SK-N-DZ (cell line): ENCODE measurements around the gene MAPK6.
"Not testable (repeated sequence)": the region's sequence is repeated elsewhere in the genome, so short reads cannot be mapped to it uniquely, and the experiment has no call there.

Source experiments
- DNase-seq: peaks from one replicate; pipeline ENCODE4 v3.0.0-alpha.2; 2015; ENCODE audit warnings: low spot score

MAPK6 gene

DNA sequence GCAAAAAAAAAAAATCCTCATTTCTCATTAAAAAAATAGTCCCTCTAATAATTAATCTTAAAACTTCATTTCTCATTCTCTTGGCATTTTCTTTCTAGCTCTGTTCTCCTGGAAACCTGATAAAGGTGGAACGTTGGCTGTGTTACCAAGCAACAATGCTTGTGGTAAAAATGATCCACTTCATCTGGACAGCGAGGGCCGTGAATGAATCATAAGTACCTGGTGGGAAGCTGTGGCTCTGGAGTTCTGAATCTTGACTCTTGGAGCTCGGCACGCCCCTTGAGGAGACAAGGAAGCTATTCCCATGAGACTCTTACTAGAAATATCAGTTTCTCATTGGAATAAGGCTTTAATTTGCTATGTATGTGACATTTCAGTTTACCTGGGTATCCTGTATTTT is 61.0 kb downstream of the MAPK6 start:
- DNase-seq = no peak

GRCh38 chr15:52080706-52081392 is 61.8 kb downstream of the MAPK6 start:
- no peak for DNase-seq

GRCh38 chr15:52082197-52083036 is 63.4 kb downstream of the MAPK6 start:
- DNase-seq = no peak

DNA sequence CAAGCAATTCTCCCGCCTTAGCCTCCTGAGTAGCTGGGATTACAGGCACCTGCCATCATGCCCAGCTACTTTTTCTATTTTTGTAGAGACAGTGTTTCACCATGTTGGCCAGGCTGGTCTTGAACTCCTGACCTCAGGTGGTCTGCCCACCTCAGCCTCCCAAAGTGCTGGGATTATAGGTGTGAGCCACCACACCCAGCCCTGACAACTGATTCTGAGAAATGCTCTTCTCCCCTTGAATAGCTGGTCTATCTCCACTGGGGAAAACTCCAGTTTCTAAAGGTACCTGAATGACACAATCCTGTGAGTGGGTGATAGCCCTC is 64.0 kb downstream of the MAPK6 start:
- not testable (repeated sequence) for DNase-seq

DNA sequence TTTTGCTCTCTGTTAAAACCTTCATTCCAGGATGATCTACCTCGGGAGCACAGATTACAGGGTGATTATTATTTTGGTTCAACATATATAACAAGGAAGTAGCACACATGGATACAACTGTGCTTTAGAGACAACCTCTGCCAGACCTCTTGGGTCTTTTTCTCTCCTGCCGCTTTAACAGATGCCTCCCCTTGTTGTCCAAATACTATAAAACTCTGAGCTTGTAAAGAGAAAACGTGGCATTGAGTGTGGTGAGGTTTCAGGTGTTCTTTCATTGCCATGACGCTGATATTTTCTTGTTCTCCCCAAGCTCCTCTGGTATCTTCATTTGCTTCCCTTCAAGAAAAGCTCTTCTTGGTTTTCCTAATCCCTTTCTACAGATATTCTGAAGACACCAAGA is 64.6 kb downstream of the MAPK6 start:
- DNase-seq = no peak

- no peak for DNase-seq
These were observed 66.3 kb downstream of the MAPK6 start for GRCh38 chr15:52085299-52085698.

DNA sequence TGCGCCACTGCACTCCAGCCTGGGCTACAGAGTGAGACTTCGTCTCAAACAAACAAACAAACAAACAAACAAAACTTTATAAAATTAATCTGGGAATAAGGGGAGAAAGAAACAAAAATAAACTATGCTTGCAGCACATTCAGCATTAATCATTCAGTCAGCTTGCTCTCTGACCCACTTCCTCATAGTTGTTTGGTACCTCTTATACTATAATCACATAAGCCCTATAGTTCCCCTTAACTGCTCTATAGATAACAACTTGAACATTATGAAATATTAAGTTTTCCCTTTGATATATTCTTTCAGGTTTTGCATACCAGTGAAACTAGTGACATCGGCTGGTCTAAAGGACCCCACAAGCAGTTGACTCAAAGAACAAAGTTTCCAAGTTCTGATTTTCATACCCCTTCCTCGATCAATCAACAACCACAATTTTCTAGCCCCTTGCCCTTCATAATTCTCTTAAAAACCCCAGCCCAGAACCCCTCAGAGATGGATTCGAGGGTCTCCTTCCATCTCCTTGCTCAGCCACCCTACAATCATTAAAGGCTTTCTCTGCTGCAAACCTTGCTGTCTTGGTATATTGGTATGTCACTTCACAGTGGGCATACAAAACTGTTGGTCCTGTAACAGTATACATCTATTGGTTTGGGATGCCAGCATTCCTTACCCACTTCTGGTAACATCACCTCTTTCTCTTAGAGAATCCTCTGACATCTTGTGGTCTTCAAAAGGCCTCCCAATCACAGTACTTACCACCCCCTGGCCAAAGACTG is 67.2 kb downstream of the MAPK6 start:
- no peak for DNase-seq

GRCh38 chr15:52090193-52090592 is 71.2 kb downstream of the MAPK6 start:
- no peak for DNase-seq

GRCh38 chr15:52093167-52093538 is 74.1 kb downstream of the MAPK6 start:
- DNase-seq = no peak

GRCh38 chr15:52093539-52094510 is 74.8 kb downstream of the MAPK6 start:
- DNase-seq = no peak

- no peak for DNase-seq
These were observed 76.0 kb downstream of the MAPK6 start for GRCh38 chr15:52094811-52095584.

- no peak for DNase-seq
These were observed 76.7 kb downstream of the MAPK6 start for GRCh38 chr15:52095597-52096262.

DNA sequence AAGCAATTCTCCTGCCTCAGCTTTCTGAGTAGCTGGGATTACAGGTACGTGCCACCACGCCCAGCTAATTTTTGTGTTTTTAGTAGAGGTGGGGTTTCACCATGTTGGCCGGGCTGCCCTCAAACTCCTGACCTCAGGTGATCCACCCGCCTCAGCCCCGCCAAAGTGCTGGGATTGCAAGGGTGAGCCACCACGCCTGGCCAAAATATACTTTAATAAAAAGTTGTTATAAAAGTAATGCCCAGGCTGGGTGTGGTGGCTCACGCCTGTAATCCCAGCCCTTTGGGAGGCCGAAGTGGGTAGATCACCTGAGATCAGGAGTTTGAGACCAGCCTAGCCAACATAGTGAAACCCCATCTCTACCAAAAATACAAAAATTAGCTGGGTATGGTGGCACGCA is 77.5 kb downstream of the MAPK6 start:
- DNase-seq = not testable (repeated sequence)

DNA sequence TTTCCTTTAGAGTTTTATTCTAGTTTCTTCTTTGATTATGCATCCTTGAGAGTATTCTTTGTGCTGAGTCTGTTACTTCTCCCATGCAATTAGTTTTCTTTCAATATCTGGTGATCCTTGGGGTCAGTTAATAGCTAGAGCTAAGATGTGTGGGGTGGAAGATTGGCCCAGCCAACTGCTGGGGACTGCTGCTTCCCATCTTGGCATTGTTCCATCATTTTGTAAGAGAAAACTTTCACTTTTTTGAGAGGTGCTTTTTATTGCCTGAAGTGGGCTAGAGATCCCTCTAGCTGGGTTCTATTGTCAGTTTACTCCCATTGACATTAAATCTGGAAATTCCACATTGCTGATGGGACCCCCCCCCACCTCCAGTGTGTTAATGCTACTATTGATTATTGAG is 78.2 kb downstream of the MAPK6 start:
- no peak for DNase-seq

DNA sequence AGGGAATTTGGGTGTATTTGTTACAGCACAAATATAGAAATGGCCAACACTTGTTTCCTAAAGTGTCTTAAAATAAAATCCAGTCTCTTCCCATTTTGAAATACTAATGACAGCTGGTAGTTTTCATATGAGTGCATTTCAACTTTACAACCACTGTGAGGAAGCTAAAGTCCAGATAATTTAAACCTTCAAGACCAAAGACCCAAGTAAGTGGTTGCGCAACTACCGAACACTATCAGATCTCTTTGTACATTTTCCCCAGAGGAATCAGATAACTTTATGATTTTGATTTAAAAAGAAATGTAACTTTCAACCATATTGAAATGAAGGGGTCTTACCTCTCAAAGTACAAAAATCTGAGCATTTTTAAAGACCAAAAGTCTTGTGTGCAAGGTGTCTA is 79.3 kb downstream of the MAPK6 start:
- DNase-seq = no peak

DNA sequence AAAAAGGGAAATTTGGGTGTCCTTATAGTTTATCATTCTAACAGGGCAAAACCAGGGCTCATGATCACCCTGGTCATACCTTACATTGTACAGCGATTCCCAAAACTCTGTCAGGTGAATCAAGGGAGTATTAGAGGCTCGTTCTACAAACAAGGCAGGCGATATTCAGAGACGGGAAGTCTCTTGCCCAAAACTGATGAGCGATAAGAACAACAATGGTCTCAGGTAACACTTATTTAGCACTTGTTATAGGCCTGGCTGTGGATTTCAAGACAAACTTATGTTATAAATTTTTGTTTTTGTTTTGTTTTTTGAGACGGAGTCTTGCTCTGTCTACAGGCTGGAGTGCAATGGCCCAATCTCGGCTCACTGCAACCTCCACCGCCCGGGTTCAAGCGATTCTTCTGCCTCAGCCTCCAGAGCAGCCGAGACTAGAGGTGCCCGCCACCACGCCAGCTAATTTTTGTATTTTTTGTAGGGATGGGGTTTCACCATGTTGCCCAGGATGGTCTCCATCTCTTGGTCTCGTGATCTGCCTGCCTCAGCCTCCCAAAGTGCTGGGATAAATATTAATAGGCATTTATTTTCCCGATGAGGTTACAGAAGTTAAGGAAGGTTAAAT is 80.7 kb downstream of the MAPK6 start:
- no peak for DNase-seq

DNA sequence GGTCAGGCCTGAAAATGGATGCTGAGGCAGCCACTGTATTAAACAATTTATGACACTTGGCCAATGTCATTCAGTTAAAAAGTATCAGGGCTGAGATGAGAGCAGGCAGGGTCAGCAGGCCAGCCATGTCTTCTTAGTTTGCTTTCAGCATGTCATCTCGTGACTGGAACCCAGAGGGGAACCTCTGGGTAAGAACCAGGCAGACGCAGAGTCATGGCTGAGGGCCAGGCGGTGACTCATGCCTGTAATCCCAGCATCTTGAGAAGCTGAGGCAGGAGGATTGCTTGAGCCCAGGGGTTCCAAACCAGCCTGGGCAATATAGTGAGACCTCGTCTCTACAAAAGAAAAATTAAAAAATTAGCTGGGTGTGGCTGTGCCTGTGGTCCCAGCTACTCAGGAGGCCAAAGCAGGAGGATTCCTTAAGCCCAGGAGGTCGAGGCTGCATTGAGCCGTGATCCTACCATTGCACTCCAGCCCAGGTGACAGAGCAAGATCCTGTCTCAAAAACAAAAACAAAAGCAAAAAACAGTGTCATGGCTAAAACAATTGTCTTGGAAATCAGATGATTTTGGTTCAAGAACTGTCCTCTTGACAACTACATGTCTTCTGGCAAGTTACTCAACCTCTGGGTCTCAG is 81.9 kb downstream of the MAPK6 start:
- DNase-seq = no peak

DNA sequence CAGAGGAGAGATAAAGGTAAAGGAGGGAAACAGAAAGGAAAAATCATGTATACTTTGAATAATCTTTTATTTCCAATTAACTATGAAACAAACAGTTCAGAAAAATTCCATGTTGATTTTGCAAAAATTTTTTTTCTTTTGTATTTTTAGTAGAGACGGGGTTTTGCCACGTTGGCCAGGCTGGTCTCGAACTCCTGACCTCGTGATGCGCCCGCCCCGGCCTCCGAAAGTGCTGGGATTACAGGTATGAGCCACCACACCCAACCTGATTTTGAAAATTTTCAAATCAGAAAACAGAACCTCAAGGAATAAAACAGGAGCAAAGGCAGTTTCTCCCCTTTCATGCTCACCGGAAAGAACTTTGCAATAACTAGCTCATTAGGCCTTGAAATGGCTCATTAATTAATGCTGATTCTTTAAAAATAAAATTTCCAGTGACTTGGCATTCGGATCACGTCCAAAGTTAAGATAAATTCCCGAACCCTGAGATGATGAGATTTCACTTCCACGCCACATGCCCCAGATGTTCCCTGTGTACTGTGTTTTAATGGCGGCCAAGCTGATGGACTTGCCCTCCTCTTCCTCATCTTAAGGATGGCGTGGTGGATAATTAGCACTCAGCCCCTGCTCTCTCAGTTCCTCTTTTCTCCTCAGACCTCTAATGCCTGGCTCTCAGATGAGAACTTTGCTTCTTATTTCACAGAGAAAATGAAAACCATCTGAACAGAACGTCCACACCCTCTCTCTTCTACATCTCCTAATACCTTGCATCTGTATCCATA is 82.7 kb downstream of the MAPK6 start:
- no peak for DNase-seq
